OCI-LY7 (cell line): ENCODE results near the gene ZBTB44. TPM values are rescaled to one million over a fixed set of nuclear protein-coding genes. Genes with fewer than 3 reads are reported as not detected.

ENCODE experiments used
- BruUV-seq: library from RNA; stranded (reverse); fragments of 400-500 nt; replicated peaks from 2 replicates; lab custom pipeline; 2021; lab: Mats Ljungman, UMichigan
- CTCF ChIA-PET: fragments of 300-600 bp; sonication (Branson Sonifier 250); formaldehyde crosslinking; loops from one replicate; lab custom pipeline; 2022; ENCODE audit warnings: antibody characterized with exemption; ENCODE audit not compliant: unreplicated experiment; lab: Charles Lee
- POLR2A ChIA-PET: fragments of 300-600 bp; sonication (Branson Sonifier 250); formaldehyde crosslinking; loops from one replicate; lab custom pipeline; 2022; ENCODE audit warnings: antibody characterized with exemption; lab: Charles Lee
- DNase-seq: peaks from one replicate; pipeline ENCODE4 v3.0.0-alpha.2; 2015; ENCODE audit warnings: low spot score
- H2AFZ ChIP-seq: fragments of 200-600 bp; sonication (generic), shearing (Covaris generic); 2 replicates; pipeline ENCODE4 v1.6.1; 2014; ENCODE audit warnings: mild to moderate bottlenecking, antibody characterized with exemption, low read length, moderate library complexity
- H3K27ac ChIP-seq: fragments of 200-600 bp; sonication (generic); 2 replicates; pipeline ENCODE4 v1.5.1; 2014; ENCODE audit warnings: mixed run types, low read depth, mild to moderate bottlenecking, moderate library complexity, low read length, inconsistent platforms; ENCODE audit not compliant: poor library complexity, severe bottlenecking
- H3K36me3 ChIP-seq: fragments of 200-600 bp; sonication (generic); 2 replicates; pipeline ENCODE4 v1.6.1; 2014; ENCODE audit warnings: mild to moderate bottlenecking, antibody characterized with exemption, low read length, moderate library complexity, mixed read lengths; ENCODE audit not compliant: insufficient read depth
- H3K4me1 ChIP-seq: fragments of 200-600 bp; sonication (generic); 2 replicates; pipeline ENCODE4 v1.5.1; 2014; ENCODE audit warnings: mild to moderate bottlenecking, low read length; ENCODE audit not compliant: insufficient read depth, poor library complexity, severe bottlenecking
- H3K4me2 ChIP-seq: fragments of 200-600 bp; sonication (generic); 2 replicates; pipeline ENCODE4 v1.6.1; 2014; ENCODE audit warnings: mild to moderate bottlenecking, low read length
- H3K4me3 ChIP-seq: fragments of 200-600 bp; sonication (generic); 2 replicates; pipeline ENCODE4 v1.5.1; 2014; ENCODE audit warnings: mild to moderate bottlenecking, low read depth, low read length; ENCODE audit not compliant: poor library complexity, severe bottlenecking
- H3K79me2 ChIP-seq: fragments of 200-600 bp; sonication (generic); 2 replicates; pipeline ENCODE4 v1.6.1; 2016; ENCODE audit warnings: low read depth, mild to moderate bottlenecking, low read length, moderate library complexity, mixed read lengths; ENCODE audit not compliant: insufficient read depth
- H3K9me2 ChIP-seq: fragments of 200-600 bp; sonication (generic); 2 replicates; pipeline ENCODE4 v1.6.1; 2016; ENCODE audit warnings: mild to moderate bottlenecking, low read length, mixed read lengths; ENCODE audit not compliant: insufficient read depth
- H3K9me3 ChIP-seq: fragments of 200-600 bp; sonication (generic); 2 replicates; pipeline ENCODE4 v1.6.1; 2014; ENCODE audit warnings: mild to moderate bottlenecking, mixed run types, low read length, mixed read lengths
- H4K20me1 ChIP-seq: fragments of 200-600 bp; sonication (generic); 2 replicates; pipeline ENCODE4 v1.6.1; 2014; ENCODE audit warnings: mild to moderate bottlenecking, antibody characterized with exemption, low read length, moderate library complexity, mixed read lengths; ENCODE audit not compliant: insufficient read depth
- EZH2phosphoT487 ChIP-seq: fragments of 200-600 bp; sonication (generic); IDR thresholded peaks from 2 replicates; pipeline ENCODE4 v1.6.1; 2018; ENCODE audit warnings: low read depth, borderline replicate concordance, mild to moderate bottlenecking, mixed run types, antibody characterized with exemption, low read length, moderate library complexity, mixed read lengths
- intact Hi-C: fragments of 100-400 bp; cut with micrococcal nuclease; formaldehyde crosslinking; loops from one replicate; pipeline ENCODE4 v1.10.0; 2022; ENCODE audit not compliant: unreplicated experiment
- total RNA-seq, 2 experiments: library from RNA; depleted of rRNA in 1 of 2; stranded (reverse); fragments of >200 nt in 1 of 2; shearing (Covaris generic) in 1 of 2; gene quantifications; 2 replicates each; pipeline ENCODE4 v1.2.3, GENCODE V29; 2014 to 2022
- TF ChIP-seq, protein P1 (sequence below): fragments of 200-600 bp; sonication (generic); conservative IDR thresholded peaks from 2 replicates; pipeline ENCODE4 v1.5.1; 2014; ENCODE audit warnings: mild to moderate bottlenecking, antibody characterized with exemption, low read length, moderate library complexity, mixed read lengths

Gene ZBTB44
- total RNA-seq, 2 experiments from 2014 or later = 57.4 to 60.2 TPM

- no peaks in the 10 kb centered on the region for H4K20me1 ChIP-seq
- no peaks in the 10 kb centered on the region for H3K9me2 ChIP-seq
- no peak for DNase-seq
- H3K4me1 ChIP-seq = peaks cover 6% of the 10 kb centered on the region
- TF ChIP-seq, protein P1, sequence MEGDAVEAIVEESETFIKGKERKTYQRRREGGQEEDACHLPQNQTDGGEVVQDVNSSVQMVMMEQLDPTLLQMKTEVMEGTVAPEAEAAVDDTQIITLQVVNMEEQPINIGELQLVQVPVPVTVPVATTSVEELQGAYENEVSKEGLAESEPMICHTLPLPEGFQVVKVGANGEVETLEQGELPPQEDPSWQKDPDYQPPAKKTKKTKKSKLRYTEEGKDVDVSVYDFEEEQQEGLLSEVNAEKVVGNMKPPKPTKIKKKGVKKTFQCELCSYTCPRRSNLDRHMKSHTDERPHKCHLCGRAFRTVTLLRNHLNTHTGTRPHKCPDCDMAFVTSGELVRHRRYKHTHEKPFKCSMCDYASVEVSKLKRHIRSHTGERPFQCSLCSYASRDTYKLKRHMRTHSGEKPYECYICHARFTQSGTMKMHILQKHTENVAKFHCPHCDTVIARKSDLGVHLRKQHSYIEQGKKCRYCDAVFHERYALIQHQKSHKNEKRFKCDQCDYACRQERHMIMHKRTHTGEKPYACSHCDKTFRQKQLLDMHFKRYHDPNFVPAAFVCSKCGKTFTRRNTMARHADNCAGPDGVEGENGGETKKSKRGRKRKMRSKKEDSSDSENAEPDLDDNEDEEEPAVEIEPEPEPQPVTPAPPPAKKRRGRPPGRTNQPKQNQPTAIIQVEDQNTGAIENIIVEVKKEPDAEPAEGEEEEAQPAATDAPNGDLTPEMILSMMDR = no peak
- no peak for TF ChIP-seq EZH2phosphoT487
- no TSS peak for BruUV-seq
- intact Hi-C loops = no loop called here
- H3K4me3 ChIP-seq = no peak overlapping the region
- ChIA-PET POLR2A (interaction anchor here (1.2 kb wide), 1 partner anchor 21 kb away, joined by 8 read pairs; no protein-coding TSS in a partner anchor), CTCF (no interaction called here)
- H3K36me3 ChIP-seq = peaks cover 95% of the 10 kb centered on the region
- no peaks in the 10 kb centered on the region for H3K79me2 ChIP-seq
- H3K27ac ChIP-seq = no peak overlapping the region
- H3K4me2 ChIP-seq = no peak overlapping the region
- H3K9me3 ChIP-seq = no peaks in the 10 kb centered on the region
- H2AFZ ChIP-seq = no peak overlapping the region
These were observed 112.5 kb downstream of the ZBTB44 start for GRCh38 chr11:130202009-130202817.

DNA sequence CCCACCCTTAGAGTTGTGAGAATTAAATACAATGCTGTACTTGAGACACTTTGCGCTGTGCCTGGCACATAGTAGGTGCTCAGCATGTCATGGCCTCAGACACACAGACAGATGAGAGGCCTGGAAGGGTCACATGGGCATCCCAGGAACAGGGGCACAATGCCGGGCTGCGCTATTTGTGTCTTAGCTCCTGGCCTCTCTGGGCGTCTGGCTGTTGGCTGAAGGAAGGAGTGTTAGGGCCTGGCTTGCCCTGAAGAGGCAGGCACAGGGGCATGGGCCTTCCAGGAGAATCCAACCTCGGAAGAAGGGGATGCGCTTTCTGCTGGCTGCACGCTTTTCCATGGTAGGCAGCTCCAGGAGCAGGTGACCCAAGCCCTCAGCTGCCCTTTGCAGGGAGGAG, 113.7 kb downstream of the ZBTB44 start:
- H3K36me3 ChIP-seq = peaks cover 97% of the 10 kb centered on the region
- H3K4me2 ChIP-seq = no peak overlapping the region
- TF ChIP-seq, protein P1 = no peak
- CTCF ChIA-PET = no interaction called here
- no peaks in the 10 kb centered on the region for H3K9me3 ChIP-seq
- H2AFZ ChIP-seq = no peak overlapping the region
- H3K9me2 ChIP-seq = no peaks in the 10 kb centered on the region
- no TSS peak for BruUV-seq
- H3K4me3 ChIP-seq = no peak overlapping the region
- no peaks in the 10 kb centered on the region for H3K79me2 ChIP-seq
- POLR2A ChIA-PET = interaction anchor here (1.2 kb wide), 1 partner anchor 19 kb away, joined by 8 read pairs; no protein-coding TSS in a partner anchor
- intact Hi-C loops = no loop called here
- no peak overlapping the region for H3K27ac ChIP-seq
- no peak for DNase-seq
- H3K4me1 ChIP-seq = peaks cover 6% of the 10 kb centered on the region
- H4K20me1 ChIP-seq = no peaks in the 10 kb centered on the region

- no peak overlapping the region for H3K4me3 ChIP-seq
- TF ChIP-seq EZH2phosphoT487 = no peak
- TF ChIP-seq, protein P1 = no peak
- DNase-seq = no peak
- H3K79me2 ChIP-seq = no peaks in the 10 kb centered on the region
- peaks cover 94% of the 10 kb centered on the region for H3K36me3 ChIP-seq
- no peaks in the 10 kb centered on the region for H3K9me3 ChIP-seq
- H3K4me2 ChIP-seq = no peak overlapping the region
- no TSS peak for BruUV-seq
- no peaks in the 10 kb centered on the region for H3K9me2 ChIP-seq
- H2AFZ ChIP-seq = no peak overlapping the region
- ChIA-PET POLR2A (no interaction called here), CTCF (no interaction called here)
- H4K20me1 ChIP-seq = no peaks in the 10 kb centered on the region
- peaks cover 6% of the 10 kb centered on the region for H3K4me1 ChIP-seq
- H3K27ac ChIP-seq = no peak overlapping the region
- intact Hi-C loops = no loop called here
These were observed 114.9 kb downstream of the ZBTB44 start for GRCh38 chr11:130199792-130200191.
